Measurements from ENCODE around the gene PLXND1.
"Not testable (repeated sequence)": the region's sequence is repeated elsewhere in the genome, so short reads cannot be mapped to it uniquely, and the experiment has no call there.

The PLXND1 gene

GRCh38 chr3:129641567-129642260 is 35.2 kb upstream of the PLXND1 start:
- H3K27ac ChIP-seq (ENCODE audit: insufficient read depth, low read depth, low read length, poor library complexity, severe bottlenecking); H3K4me3 ChIP-seq (ENCODE audit: insufficient read depth, low read depth, low read length); H3K27me3 ChIP-seq (ENCODE audit: control insufficient read depth, insufficient read depth, low read length, poor library complexity, severe bottlenecking); H3K9me3 ChIP-seq (ENCODE audit: control insufficient read depth, low read length); H3K4me1 ChIP-seq (ENCODE audit: control insufficient read depth, insufficient read depth, low read length); H3K36me3 ChIP-seq (ENCODE audit: control insufficient read depth, insufficient read depth, low read length): not testable (repeated sequence)
- WGBS, 2 experiments: 50 to 51% methylated on average over 5 to 7 of the region's 10 CpGs

DNA sequence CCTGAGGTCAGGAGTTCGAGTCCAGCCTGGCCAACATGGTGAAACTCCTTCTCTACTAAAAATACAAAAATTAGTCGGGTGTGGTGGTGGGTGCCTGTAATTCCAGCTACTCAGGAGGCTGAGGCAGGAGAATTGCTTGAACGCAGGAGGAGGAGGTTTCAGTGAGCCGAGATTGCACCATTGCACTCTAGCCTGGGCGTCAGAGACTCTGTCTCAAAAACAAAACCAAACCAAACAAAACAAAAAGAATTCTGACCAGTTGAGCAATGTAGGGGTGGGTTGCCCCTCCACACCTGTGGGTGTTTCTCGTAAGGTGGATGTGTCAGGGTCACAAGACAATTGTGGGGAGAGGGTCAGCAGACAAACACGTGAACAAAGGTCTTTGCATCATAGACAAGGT is 34.5 kb upstream of the PLXND1 start:
- not testable (repeated sequence) for H3K4me1 ChIP-seq (ENCODE audit: control insufficient read depth, insufficient read depth, low read length); H3K9me3 ChIP-seq (ENCODE audit: control insufficient read depth, low read length); H3K4me3 ChIP-seq (ENCODE audit: insufficient read depth, low read depth, low read length); H3K27ac ChIP-seq (ENCODE audit: insufficient read depth, low read depth, low read length, poor library complexity, severe bottlenecking); H3K36me3 ChIP-seq (ENCODE audit: control insufficient read depth, insufficient read depth, low read length); H3K27me3 ChIP-seq (ENCODE audit: control insufficient read depth, insufficient read depth, low read length, poor library complexity, severe bottlenecking)
- 78 to 90% methylated on average over 6 of the region's 7 CpGs for WGBS, 2 experiments

GRCh38 chr3:129638481-129638880 is 32.0 kb upstream of the PLXND1 start:
- Histone ChIP-seq H3K27ac (ENCODE audit: insufficient read depth, low read depth, low read length, poor library complexity, severe bottlenecking) (no peak overlapping the region), H3K9me3 (ENCODE audit: control insufficient read depth, low read length) (no peaks in the 10 kb centered on the region), H3K4me1 (ENCODE audit: control insufficient read depth, insufficient read depth, low read length) (no peaks in the 10 kb centered on the region), H3K27me3 (ENCODE audit: control insufficient read depth, insufficient read depth, low read length, poor library complexity, severe bottlenecking) (no peaks in the 10 kb centered on the region), H3K4me3 (ENCODE audit: insufficient read depth, low read depth, low read length) (no peak overlapping the region), H3K36me3 (ENCODE audit: control insufficient read depth, insufficient read depth, low read length) (no peaks in the 10 kb centered on the region)
- 86 to 91% methylated on average over 3 of the region's 3 CpGs for WGBS, 2 experiments

DNA sequence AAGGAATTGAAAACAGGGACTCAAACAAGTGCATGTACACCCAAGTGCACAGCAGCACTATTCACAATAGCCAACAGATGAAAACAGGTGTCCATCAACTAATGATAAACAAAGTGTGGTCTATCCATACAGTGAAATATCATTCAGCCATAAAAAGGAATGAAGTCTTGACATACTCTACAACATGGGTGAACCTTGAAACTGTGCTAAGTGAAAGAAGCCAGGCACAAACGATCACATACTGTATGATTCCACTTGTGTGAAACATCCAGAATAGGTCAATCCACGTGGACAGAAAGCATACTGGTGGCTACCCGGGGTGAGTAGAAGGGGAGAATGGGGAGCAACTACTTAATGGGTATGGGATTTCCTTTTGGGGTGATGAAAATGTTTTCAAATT is 29.6 kb upstream of the PLXND1 start:
- H3K36me3 ChIP-seq (ENCODE audit: control insufficient read depth, insufficient read depth, low read length): no peaks in the 10 kb centered on the region
- H3K27me3 ChIP-seq (ENCODE audit: control insufficient read depth, insufficient read depth, low read length, poor library complexity, severe bottlenecking): no peaks in the 10 kb centered on the region
- no peak overlapping the region for H3K4me3 ChIP-seq (ENCODE audit: insufficient read depth, low read depth, low read length)
- no peaks in the 10 kb centered on the region for H3K4me1 ChIP-seq (ENCODE audit: control insufficient read depth, insufficient read depth, low read length)
- no peak overlapping the region for H3K27ac ChIP-seq (ENCODE audit: insufficient read depth, low read depth, low read length, poor library complexity, severe bottlenecking)
- WGBS, 2 experiments: 89 to 96% methylated on average over 3 of the region's 3 CpGs
- H3K9me3 ChIP-seq (ENCODE audit: control insufficient read depth, low read length): no peaks in the 10 kb centered on the region

DNA sequence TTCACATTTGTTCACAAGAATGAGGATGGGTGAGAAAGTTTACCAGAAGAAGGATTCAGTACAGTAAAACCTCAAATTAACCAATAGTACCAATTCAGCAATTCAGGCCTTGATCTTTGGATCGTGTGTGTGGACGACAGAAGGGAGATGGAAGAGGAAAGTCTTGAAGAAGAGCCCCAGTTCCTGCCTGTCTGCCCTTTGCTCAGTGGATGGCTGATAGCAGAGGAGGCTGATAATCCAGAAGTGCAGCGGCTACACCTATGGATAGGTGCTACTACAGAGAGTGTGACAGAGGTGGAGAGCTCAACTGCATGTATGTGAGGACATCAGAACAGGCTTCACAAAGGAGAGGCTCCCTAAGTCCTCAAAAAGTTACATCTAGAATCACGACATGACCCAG is 29.2 kb upstream of the PLXND1 start:
- no peaks in the 10 kb centered on the region for H3K4me1 ChIP-seq (ENCODE audit: control insufficient read depth, insufficient read depth, low read length)
- H3K27me3 ChIP-seq (ENCODE audit: control insufficient read depth, insufficient read depth, low read length, poor library complexity, severe bottlenecking): no peaks in the 10 kb centered on the region
- H3K9me3 ChIP-seq (ENCODE audit: control insufficient read depth, low read length): no peaks in the 10 kb centered on the region
- no peaks in the 10 kb centered on the region for H3K36me3 ChIP-seq (ENCODE audit: control insufficient read depth, insufficient read depth, low read length)
- WGBS, 2 experiments: 92 to 97% methylated on average over 4 of the region's 4 CpGs
- H3K4me3 ChIP-seq (ENCODE audit: insufficient read depth, low read depth, low read length): no peak overlapping the region
- no peak overlapping the region for H3K27ac ChIP-seq (ENCODE audit: insufficient read depth, low read depth, low read length, poor library complexity, severe bottlenecking)

- Histone ChIP-seq H3K4me1 (ENCODE audit: control insufficient read depth, insufficient read depth, low read length) (no peaks in the 10 kb centered on the region), H3K9me3 (ENCODE audit: control insufficient read depth, low read length) (no peaks in the 10 kb centered on the region), H3K36me3 (ENCODE audit: control insufficient read depth, insufficient read depth, low read length) (no peaks in the 10 kb centered on the region), H3K27ac (ENCODE audit: insufficient read depth, low read depth, low read length, poor library complexity, severe bottlenecking) (no peak overlapping the region), H3K27me3 (ENCODE audit: control insufficient read depth, insufficient read depth, low read length, poor library complexity, severe bottlenecking) (no peaks in the 10 kb centered on the region), H3K4me3 (ENCODE audit: insufficient read depth, low read depth, low read length) (no peak overlapping the region)
- 89% methylated on average over 10 of the region's 10 CpGs for WGBS, 2 experiments
These were observed 27.4 kb upstream of the PLXND1 start for GRCh38 chr3:129633751-129634481.

GRCh38 chr3:129632977-129633376 is 26.5 kb upstream of the PLXND1 start:
- no peaks in the 10 kb centered on the region for H3K27me3 ChIP-seq (ENCODE audit: control insufficient read depth, insufficient read depth, low read length, poor library complexity, severe bottlenecking)
- H3K9me3 ChIP-seq (ENCODE audit: control insufficient read depth, low read length): no peaks in the 10 kb centered on the region
- H3K4me3 ChIP-seq (ENCODE audit: insufficient read depth, low read depth, low read length): no peak overlapping the region
- H3K27ac ChIP-seq (ENCODE audit: insufficient read depth, low read depth, low read length, poor library complexity, severe bottlenecking): no peak overlapping the region
- H3K36me3 ChIP-seq (ENCODE audit: control insufficient read depth, insufficient read depth, low read length): no peaks in the 10 kb centered on the region
- 94 to 95% methylated on average over 10 of the region's 10 CpGs for WGBS, 2 experiments
- H3K4me1 ChIP-seq (ENCODE audit: control insufficient read depth, insufficient read depth, low read length): no peaks in the 10 kb centered on the region

DNA sequence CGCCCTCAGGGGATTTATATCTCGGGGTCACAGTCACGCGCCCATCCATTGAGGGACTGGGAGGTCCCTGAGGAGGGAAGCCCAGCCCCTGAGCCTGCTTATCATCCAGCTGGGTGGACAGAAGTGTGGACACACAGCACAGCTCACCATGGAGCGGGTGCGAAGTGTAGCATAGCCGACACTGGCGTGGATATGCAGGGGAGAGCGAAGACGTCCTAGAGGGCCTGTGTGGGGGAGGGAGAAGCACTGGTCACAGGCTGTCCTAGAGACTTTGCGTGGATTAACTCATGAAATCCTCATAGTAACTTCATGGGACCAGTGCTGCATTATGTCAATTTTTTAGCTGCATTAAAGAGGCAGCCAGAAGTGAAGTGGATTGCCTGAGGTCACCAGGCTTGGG is 26.1 kb upstream of the PLXND1 start:
- WGBS, 2 experiments: 93 to 96% methylated on average over 11 of the region's 11 CpGs
- no peaks in the 10 kb centered on the region for H3K9me3 ChIP-seq (ENCODE audit: control insufficient read depth, low read length)
- no peak overlapping the region for H3K27ac ChIP-seq (ENCODE audit: insufficient read depth, low read depth, low read length, poor library complexity, severe bottlenecking)
- H3K27me3 ChIP-seq (ENCODE audit: control insufficient read depth, insufficient read depth, low read length, poor library complexity, severe bottlenecking): no peaks in the 10 kb centered on the region
- H3K4me1 ChIP-seq (ENCODE audit: control insufficient read depth, insufficient read depth, low read length): no peaks in the 10 kb centered on the region
- no peak overlapping the region for H3K4me3 ChIP-seq (ENCODE audit: insufficient read depth, low read depth, low read length)
- H3K36me3 ChIP-seq (ENCODE audit: control insufficient read depth, insufficient read depth, low read length): no peaks in the 10 kb centered on the region

- Histone ChIP-seq H3K27me3 (ENCODE audit: control insufficient read depth, insufficient read depth, low read length, poor library complexity, severe bottlenecking) (no peaks in the 10 kb centered on the region), H3K4me3 (ENCODE audit: insufficient read depth, low read depth, low read length) (no peak overlapping the region), H3K27ac (ENCODE audit: insufficient read depth, low read depth, low read length, poor library complexity, severe bottlenecking) (no peak overlapping the region), H3K4me1 (ENCODE audit: control insufficient read depth, insufficient read depth, low read length) (no peaks in the 10 kb centered on the region), H3K36me3 (ENCODE audit: control insufficient read depth, insufficient read depth, low read length) (no peaks in the 10 kb centered on the region), H3K9me3 (ENCODE audit: control insufficient read depth, low read length) (no peaks in the 10 kb centered on the region)
- 87 to 90% methylated on average over 9 of the region's 9 CpGs for WGBS, 2 experiments
These were observed 25.6 kb upstream of the PLXND1 start for GRCh38 chr3:129632056-129632455.

DNA sequence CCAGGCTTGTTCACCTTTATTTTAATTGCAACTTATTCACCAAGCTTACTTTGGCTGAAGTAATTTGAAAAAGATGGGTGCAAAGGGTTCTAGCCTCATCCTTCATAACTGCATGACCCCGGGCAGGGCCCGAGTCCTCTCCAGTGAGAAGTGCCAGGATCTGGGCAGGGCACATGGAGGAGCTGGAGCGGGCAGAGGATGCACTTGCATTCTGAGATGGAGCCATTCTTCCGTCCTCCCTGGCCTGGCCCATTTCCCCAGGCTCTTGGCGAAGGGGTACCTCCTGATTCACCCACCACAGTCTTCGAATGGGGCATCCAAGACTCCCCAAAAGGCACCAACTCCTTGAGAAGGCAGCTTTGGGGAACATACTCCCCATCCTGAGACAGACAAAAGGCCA is 22.5 kb upstream of the PLXND1 start:
- no peaks in the 10 kb centered on the region for H3K36me3 ChIP-seq (ENCODE audit: control insufficient read depth, insufficient read depth, low read length)
- H3K27ac ChIP-seq (ENCODE audit: insufficient read depth, low read depth, low read length, poor library complexity, severe bottlenecking): no peak overlapping the region
- 76 to 79% methylated on average over 6 of the region's 6 CpGs for WGBS, 2 experiments
- no peak overlapping the region for H3K4me3 ChIP-seq (ENCODE audit: insufficient read depth, low read depth, low read length)
- peaks cover 5% of the 10 kb centered on the region for H3K4me1 ChIP-seq (ENCODE audit: control insufficient read depth, insufficient read depth, low read length)
- no peaks in the 10 kb centered on the region for H3K27me3 ChIP-seq (ENCODE audit: control insufficient read depth, insufficient read depth, low read length, poor library complexity, severe bottlenecking)
- no peaks in the 10 kb centered on the region for H3K9me3 ChIP-seq (ENCODE audit: control insufficient read depth, low read length)
